Dermis blood vessel endothelial cell (primary cell): ENCODE data around the gene POGZ. TPM values are rescaled to one million over a fixed set of nuclear protein-coding genes. Genes with fewer than 3 reads are reported as not detected.
A peak's percentile ranks its signal among the peaks of the same experiment; 100 is the strongest.
"Not testable (repeated sequence)": the region's sequence is repeated elsewhere in the genome, so short reads cannot be mapped to it uniquely, and the experiment has no call there.

Experiments used
- DNase-seq: peaks from one replicate; pipeline ENCODE4 v3.0.0; 2010
- total RNA-seq: library from RNA; depleted of rRNA; stranded (reverse); fragments of >200 nt; gene quantifications from 2 replicates; pipeline ENCODE4 v1.2.3, GENCODE V29; 2014

Gene POGZ
- total RNA-seq, 1 donor from 2014 or later: 20.3 TPM

DNA sequence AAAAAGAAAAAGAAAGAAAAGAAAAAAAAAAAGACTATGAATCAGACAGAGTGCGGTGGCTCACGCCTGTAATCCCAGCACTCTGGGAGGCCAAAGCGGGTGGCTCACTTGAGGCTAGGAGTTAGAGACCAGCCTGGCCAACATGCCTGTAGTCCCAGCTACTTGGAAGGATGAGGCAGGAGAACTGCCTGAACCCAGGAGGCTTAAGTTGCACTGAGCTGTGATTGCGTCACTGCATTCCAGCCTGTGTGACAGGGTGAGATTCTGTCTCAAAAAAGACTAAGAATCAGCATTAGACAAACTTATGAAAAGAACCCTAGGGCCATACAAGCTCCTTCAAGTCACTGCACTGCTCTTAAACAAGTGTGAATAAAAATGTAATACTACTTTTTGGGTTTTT is 43.1 kb downstream of the POGZ start:
- no peak for DNase-seq

DNA sequence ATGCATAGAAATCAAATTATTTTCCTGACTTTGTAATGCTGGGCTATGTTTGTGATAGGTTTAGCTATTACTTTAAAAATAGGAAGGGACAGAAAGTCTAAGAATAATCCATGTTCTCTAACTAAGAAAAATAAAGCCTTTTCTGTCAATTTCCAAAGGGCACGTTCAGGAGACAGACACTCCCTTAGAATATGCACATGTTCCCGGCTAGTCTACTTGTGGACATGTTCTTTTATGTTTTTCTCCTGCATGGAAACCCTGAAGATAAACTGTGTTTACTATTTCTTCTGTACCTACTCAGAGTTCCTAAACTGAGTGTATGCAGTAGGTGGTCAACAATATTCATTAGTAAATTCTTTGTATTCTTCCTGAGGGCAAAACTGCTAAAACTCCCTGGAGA is 47.4 kb downstream of the POGZ start:
- no peak for DNase-seq

DNA sequence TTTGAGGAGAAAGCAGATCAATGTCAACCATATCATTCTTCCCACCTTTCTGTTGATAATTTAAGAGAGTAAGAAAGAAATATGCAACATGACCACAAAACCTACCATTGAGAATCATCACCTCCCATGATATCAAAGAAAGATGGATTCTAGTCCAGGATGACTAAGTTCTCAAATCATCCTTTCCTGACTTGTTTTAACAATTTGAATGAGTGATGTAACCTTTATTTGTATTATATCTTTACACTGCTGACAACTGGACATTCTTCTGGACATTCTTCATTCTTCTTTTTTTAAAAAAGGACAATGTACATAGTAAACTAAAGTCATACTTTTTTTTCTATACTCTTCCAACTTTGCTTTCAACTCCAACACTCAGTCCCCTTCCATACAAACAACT is 50.4 kb downstream of the POGZ start:
- no peak for DNase-seq

DNA sequence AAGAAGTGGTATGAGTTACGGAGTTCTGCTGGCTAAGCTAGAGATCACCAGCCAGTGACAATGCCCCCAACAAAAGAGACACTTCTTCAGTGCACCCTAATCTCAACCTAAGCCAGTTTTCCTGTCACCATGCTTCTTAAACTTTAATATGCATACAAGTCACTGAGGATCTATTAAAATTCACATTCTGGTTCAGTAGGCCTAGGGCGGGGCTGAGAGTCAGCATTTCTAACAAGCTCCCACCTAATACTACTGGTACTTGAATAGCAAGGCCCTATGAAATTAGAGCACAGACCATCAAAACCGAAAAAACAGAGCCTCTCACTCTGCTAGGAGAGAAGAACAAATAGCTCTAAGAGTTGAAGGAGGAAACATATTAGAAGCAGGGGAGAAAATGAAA is 52.0 kb downstream of the POGZ start:
- no peak for DNase-seq

DNA sequence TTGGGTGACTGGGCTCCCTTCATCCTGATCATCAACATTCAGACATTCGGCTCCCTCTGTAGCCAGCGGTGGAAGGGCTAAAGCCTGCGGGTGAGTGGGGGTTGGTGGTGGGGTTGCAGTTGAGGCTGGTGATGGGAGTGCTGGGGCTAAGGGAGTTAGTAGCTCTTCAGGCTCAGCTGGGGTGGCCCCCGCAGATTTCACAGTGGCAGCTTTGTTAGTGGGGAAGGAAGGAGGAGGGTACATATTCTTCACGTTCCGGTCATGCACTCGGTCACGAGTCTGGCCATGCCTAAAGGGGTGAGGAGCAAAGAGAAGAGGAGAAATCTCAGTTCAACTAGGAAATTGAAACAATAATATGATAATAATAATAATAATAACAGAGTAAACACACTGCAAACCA is 53.1 kb downstream of the POGZ start:
- DNase-seq: no peak

DNA sequence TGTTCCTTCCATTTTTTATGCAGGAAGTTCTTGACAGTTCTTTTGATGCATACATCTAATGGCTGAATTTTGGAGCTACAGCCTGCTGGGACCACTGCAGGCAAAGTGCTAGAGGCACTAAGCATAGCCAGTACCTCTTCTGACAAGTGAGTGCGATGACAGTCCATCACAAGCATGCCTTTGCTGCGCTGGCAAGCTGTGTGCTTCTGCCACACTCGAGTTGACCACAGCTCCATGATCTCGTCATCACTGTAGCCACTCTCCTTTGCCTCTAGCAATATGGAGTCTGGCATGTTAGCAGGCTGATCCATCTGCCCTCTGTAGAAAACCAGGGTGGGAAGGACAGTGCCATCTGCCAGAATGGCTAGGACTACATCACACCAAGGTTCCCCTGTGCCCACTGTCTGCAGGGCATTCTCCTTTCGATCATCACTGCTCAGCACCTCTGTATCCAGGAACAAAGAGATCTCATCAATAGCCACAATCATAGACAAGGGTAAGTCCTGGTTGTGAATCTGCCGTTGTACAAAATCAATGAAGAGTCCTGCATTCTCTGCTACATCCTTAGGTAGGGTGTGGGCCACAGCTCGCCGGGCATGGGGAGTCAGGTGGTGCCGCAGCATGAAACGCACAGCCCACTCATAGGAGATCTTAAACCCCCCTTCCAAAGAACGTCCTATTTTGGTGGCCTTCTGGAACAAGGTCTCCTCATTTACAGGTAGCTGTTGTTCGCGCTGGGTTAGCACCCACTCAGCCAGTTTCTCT is 53.9 kb downstream of the POGZ start:
- no peak for DNase-seq

DNA sequence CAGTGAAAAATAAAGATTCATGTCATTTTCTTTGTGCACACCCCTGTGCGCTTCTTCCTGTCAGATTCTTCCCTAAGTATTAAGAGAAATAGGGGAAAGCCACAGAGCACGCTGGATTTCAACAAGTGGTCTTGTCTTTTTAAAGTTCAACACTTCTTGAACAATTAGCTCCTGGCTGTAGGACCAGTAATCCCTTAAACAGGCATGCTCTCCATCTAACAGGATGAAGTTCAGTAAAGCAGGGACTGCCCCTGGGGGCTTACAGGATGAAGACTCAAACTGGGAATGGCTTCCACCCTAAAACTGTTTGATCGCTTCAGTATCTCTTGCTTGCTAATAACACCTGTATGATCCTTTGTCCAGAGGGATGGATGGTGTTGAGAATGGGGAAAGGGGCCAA is 55.7 kb downstream of the POGZ start:
- DNase-seq: no peak

DNA sequence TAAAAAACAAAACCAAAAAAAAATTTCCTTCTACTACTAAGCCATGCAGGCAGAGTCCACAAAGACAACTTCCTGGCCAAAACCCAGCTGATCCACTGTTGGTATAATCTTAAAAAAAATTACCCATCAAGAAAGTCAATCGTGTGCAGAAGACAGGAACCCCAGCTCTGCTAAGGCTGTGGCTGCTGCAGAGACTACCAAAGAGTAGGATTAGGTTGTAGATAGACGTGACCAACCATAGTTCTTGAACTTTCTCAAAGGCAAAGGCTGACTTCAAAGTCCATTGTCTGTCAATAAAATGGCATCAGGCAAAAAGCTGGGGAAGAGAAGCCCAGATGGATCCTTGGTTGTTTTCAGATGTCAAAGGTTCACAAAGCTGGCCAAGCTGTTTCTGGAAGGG is 56.5 kb downstream of the POGZ start:
- no peak for DNase-seq

DNA sequence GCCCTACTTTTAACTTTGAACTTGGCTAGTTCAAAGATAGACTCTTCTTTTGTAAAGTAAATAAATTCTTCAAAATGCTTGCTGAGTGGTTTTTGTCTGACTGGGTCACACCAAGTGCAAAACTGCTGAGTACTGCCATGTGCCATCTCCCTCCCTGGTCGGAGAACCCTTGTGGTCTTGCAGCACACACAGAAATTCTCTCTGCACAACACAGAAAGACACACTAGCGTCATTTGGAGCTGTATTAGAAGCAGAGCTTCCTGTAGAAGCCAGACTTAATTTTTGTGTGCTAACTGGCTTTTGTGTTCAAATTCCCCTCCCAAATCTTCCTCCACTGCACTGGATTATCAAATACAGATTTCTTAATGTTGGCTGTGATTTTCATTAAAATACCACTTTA is 57.4 kb downstream of the POGZ start:
- no peak for DNase-seq

DNA sequence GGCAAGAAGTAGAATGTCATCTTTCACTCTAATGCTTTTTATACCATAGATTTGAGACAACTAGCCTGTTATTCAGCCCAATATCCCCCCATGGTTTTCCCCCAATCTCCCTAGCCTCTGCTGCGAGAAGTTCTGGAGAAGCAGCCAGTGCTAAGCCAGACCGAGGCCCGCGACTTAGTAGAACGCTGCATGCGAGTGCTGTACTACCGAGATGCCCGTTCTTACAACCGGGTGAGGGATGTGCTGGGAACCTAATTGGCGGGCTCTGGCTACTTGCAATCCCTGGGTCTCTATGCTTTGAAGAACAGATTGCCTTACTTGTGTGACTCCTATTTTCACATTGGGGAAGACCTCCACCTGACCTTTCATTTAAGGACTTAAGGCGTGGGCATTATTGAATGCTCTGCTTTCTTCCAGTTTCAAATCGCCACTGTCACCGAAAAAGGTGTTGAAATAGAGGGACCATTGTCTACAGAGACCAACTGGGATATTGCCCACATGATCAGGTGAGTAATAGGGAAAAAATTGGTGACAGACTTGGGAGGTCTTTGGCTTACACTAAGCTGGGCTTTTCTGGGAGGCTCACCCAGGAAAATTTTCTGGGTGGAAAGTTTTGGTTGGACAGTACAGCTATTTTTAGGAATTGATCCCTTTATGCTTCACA is 58.0 kb downstream of the POGZ start:
- no peak for DNase-seq

DNA sequence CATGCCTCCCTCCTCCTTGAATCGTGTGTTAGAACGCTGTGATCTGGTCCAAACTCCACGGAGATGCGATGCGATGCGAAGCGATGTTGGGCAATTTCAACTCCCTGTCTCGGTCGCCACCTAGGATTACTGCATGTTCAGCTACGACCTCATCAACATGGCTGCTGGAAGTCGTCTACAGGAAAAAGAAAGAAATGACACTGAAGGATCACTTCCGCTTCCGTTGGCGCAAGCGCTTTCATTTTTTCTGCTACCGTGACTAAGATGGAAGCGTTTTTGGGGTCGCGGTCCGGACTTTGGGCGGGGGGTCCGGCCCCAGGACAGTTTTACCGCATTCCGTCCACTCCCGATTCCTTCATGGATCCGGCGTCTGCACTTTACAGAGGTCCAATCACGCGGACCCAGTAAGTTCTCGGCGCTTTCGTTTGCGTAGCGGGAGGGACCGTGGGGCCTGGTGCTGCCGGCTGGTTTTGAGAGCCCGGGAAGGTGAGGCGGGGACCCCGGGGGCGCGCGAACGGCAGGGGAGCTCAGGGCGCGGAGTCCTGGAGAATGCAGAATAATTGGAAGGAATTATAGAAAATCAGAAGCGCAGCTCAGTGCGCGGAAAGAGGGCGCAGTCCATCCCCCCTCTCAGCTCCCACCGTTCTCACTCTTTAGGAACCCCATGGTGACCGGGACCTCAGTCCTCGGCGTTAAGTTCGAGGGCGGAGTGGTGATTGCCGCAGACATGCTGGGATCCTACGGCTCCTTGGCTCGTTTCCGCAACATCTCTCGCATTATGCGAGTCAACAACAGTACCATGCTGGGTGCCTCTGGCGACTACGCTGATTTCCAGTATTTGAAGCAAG is 59.7 kb downstream of the POGZ start, which contains the start of gene PSMB4:
PSMB4 (plus strand) TSS at position 250 of the 848 bp plus-strand sequence; CDS start at position 265, 15 bp downstream.
- peak; percentile 95 for DNase-seq

DNA sequence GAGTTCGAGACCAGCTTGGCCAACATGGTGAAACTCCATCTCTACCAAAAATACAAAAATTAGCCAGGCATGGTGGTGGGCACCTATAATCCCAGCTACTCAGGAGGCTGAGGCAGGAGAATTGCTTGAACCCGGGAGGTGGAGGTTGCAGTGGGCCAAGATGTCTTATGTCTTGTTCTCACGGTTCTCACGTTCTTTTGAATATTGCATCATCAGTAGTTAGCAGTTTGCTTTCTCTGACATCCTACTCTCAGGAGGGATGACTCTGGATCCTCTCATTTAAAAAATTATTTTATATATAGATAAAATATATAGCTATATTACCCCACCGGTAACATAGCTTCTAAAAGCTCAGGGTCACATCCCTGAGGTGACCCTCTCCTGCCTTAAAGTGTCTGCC is 63.0 kb downstream of the POGZ start:
- not testable (repeated sequence) for DNase-seq

DNA sequence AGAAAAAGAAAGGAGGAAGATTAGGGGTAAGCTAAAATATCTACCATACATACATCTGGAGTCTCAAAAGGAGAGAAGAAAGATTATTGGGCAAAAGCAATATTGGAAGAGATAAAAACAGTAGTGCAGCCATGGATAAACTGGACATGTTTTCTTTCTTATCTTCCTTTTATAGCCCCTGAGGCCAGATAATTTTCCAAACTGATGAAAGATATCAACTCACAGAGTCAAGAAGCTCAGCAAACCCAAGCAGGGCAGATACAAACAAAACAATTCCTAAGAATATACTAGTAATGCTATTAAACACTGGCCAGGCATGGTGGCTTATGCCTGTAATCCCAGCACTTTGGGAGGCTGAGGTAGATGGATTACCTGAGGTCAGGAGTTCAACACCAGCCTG is 65.7 kb downstream of the POGZ start:
- DNase-seq: no peak

DNA sequence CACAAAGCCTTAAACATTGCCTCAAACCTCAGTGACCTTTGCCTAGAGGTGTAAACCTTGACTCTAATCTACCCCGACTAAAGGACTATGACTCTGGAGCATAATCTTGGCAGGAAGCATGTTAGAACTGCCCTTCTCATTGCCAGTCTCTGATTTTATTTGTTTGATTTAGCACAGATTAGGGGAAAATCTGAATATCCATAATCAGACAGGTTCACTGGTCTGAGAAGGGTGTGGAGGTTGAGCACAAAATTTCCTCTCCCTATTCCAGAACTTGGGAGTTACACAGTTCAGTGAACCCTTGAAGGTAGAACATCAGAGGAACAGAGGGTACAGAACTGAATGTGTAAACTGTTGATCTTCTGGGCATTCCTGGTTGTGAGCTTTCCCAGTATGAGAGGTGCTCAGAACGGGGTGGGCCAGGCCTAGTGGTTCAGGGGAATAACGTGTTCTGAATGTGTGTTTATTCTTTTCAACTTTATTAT is 68.2 kb downstream of the POGZ start:
- no peak for DNase-seq

DNA sequence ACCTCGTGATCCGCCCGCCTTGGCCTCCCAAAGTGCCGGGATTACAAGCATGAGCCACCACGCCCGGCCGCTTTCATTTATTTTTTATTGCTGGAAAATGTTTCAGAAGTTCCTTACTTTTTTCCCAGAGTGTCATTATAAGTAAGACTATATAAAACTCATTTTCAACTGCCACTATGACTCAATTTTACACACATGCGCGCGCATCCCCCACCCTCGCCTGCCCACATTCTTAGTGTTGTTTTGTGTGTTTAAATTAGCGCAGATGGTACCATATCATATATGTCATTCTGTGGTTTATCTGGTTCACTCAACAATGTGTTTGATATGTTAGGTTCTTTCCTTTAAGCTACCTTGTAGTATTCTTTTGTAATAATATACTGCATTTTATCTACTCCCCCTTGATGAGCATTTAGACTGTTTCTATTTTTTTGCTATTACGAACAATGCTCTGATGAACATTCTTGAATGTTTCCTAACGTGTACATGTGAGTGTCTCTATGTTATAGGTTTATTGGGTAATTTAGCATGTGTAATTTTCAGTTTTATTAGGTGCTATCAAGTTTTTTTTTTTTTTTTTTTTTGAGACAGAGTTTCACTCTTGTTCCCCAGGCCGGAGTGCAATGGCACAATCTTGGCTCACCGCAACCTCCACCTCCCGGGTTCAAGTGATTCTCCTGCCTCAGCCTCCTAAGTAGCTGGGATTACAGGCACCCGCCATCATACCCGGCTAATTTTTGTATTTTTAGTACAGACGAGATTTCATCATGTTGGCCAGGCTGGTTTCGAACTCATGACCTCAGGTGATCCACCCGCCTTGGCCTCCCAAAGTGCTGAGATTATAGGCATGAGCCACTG is 68.8 kb downstream of the POGZ start:
- not testable (repeated sequence) for DNase-seq

DNA sequence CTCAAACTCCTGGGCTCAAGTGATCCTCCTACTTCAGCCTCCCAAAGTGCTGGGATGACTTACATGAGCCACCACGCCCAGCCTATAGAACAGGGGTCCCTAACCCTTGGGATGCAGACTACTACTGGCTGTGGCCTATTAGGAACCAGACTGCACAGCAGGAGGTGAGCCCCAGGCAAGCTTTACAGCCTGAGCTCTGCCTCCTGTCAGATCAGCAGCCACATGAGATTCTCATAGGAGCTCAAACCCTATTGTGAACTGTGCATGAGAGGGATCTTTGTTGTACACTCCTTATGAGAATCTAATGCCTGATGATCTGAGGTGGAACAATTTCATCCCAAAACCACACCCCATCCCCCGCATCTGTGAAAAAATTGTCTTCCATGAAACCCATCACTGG is 73.3 kb downstream of the POGZ start:
- no peak for DNase-seq

DNA sequence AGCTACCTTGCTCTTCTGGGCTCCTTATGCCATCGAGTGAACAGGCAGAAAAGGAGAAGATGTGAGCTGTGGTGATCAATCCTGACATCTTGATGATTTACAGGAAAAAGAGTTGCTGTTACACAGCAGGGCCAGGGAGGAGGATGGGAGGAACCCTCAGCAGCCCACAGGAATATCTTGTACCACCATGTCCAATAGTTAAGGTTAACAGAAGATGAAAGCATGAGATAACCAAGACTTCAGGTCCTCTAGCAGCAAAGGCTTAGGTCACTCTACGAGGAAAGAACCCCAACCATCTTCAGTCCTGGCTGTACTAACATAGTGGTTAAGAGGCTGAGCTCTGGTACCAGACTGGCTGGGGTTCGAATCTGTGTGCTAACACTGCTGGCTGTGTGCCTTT is 74.7 kb downstream of the POGZ start:
- DNase-seq: no peak

DNA sequence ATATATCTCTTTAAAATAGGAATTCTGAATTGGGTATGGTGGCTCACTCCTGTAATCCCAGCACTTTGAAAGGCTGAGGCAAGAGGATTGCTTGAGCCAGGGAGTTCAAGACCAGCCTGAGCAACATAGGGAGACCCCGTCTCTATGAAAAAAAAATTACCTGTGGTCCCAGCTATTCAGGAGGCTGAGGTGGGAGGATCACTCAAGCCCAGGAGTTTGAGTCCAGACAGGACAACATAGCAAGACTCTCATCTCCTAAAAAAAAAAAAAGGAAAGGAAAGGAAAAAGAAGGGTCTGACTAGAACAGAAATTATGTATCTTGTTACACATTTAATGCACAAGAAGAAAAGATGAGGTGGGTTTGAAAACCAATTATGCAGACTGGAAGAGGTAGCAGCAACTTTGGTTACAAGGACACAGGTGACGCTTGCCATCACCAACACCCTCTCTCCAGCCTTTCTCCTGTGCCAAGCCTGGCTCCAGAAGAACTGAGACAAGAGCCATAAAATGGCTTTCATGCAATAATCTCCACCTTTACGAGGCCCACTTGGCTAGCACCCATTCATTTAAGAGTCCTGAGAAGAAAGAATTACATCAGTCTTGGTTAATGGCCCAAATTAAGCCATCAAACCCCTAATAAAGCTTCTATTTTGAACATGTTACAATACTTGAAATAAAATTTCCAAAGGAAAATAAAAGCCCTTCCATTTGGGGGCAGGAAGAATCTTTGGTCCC is 82.0 kb downstream of the POGZ start:
- DNase-seq: no peak

DNA sequence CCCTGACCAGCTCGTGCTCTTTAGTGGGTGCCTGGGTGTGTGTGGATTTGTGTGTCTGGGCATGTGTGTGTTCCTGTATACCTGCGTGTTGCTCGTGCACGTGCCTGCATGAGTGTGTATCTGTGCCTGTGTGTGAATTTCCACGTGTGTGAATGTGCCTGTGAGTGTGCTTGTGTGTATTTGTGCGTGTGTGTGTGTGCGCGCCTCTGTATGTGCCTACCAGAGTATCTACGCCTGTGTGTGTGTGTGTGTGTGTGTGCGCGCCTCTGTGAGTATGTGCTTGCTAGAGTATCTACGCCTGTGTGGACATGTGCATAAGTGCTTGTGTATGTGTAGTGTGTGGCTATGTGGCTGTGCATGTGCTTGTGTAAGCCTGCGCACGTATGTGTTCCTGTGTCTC is 86.1 kb downstream of the POGZ start:
- no peak for DNase-seq

DNA sequence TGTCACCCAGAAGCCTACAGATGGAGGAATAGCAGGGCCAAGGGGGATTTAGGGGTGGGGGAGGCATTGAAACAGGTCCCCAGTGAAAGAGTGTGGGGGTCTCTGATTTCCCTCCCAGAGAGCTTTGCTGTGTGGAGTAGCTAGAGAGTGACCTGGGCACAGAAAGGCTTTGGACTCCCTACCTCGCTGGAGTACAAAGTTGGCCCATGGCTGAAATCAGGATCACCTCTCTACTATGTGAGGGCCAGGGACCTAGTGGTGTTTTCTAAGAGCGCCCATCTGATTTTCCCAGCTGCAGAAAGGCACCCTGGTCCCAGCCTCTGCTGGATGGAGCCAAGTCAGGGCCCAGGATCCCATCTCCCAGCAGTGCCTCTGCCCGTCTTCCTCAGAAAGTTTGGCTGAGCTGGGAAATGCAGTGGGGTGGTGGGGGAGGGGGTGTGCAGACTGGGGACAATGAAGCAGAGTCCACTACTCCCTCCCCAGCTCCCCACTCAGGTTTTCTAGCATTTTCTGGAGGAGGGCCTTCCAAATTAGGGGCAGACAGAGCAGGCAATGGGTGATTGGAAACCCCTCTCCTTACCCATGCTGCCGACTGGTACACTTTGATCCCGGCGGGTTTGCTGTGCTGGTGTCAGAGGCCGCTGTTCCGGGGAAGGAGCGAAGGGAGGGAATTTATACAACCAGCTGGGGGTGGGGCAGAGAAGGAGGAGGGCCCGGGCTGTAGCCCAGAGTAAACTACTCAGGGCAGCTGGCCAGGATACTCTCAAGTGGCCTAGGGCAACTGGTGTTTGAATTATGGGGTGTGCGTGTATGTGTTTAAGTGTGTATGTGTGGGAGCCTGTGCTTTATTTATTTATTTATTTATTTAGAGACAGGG is 87.0 kb downstream of the POGZ start, which contains the start of gene SELENBP1:
SELENBP1 (minus strand) TSS at position 648 of the 877 bp plus-strand sequence; CDS start at position 584, 64 bp downstream.
- DNase-seq: peak; percentile 40
